Retinal pigment epithelial cell (primary cell): Measurements from ENCODE around the gene ZNF641.

Experiments used
- DNase-seq: peaks from one replicate; pipeline ENCODE4 v3.0.0-alpha.2; 2010; ENCODE audit warnings: low read depth
- H3K4me3 ChIP-seq: 2 replicates; pipeline ENCODE4 v1.5.1; 2011; ENCODE audit warnings: mild to moderate bottlenecking, low read length, control low read depth, moderate library complexity
- CTCF ChIP-seq: conservative IDR thresholded peaks from 2 replicates; pipeline ENCODE4 v1.5.1; 2011; ENCODE audit warnings: low read depth, low read length, control low read depth, inconsistent platforms

ZNF641 gene

GRCh38 chr12:48288387-48289268 is 62.1 kb downstream of the ZNF641 start:
- no peak for TF ChIP-seq CTCF
- no peak for DNase-seq
- H3K4me3 ChIP-seq, result no peak overlapping the region
